ENCODE measurements around the gene RAP1GAP2.

RAP1GAP2 gene

DNA sequence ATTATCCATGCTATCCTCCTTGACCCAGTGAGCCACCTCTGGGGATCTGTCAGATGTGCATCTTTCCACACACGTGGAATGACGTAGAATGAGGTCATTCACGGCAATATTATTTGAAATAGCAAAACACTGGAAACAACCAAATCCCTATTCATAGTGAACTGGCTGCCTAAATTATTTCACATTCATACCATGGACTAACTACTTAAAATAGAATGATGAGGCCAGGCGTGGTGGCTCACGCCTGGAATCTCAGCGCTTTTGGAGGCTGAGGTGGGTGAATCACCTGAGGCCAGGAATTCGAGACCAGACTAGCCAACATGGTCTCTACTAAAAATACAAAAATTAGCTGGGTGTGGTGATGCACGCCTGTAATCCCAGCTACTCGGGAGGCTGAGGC lies 75.5 kb downstream of the RAP1GAP2 start:
- no peak for TF ChIP-seq CTCF (IDR thresholded peaks at IDR 0.05)

- no peak for TF ChIP-seq CTCF (IDR thresholded peaks at IDR 0.05)
Measured at GRCh38 chr17:2872282-2872681, 76.0 kb downstream of the RAP1GAP2 start.

- no peak for TF ChIP-seq CTCF (IDR thresholded peaks at IDR 0.05)
Measured at GRCh38 chr17:2874189-2874686, 78.0 kb downstream of the RAP1GAP2 start.

- TF ChIP-seq CTCF (IDR thresholded peaks at IDR 0.05): no peak
Measured at GRCh38 chr17:2875608-2876007, 79.4 kb downstream of the RAP1GAP2 start.

GRCh38 chr17:2876467-2876866 lies 80.2 kb downstream of the RAP1GAP2 start:
- TF ChIP-seq CTCF (IDR thresholded peaks at IDR 0.05): no peak

DNA sequence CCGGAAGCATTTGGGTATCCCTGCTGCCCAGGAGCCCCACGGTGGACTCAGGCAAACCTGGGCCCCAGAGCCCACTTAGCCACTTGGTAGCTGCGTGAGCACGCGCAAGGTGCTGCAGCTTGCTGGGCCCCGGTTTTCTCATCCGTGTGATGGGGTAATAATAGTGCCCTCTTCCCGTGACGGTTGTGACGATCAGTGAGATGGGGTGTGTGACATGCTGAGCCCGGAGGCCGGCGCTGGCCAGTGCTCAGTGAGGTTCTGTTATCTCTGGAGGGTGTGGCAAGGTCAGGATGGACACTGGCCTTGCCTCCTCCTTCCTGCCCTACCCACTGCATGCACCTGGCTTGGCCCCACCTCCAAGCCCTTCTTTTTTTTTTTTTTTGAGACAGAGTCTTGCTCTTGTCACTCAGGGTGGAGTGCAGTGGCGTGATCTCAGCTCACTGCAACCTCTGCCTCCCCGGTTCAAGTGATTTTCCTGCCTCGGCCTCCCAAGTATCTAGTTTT lies 82.6 kb downstream of the RAP1GAP2 start:
- no peak for TF ChIP-seq CTCF (IDR thresholded peaks at IDR 0.05)

DNA sequence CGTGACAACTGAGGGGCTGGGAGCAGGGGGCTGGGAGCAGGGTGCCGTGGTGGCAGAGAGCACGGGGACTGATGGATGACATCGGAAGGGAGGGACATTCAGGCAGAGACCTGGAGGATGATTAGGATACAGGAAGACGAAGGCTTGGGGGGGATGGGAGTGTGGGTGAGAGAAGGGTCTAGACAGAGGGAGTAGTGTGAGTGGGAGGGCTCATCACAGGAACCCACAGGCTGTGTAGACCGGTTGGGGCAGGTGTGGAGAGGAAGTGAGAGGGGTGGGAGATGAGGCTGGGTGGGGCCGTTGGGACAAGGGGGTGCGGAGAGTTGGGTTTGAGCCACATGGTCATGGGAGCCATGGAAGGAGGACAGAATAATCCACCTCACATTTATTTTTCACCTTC lies 83.8 kb downstream of the RAP1GAP2 start:
- TF ChIP-seq CTCF (IDR thresholded peaks at IDR 0.05): no peak

- TF ChIP-seq CTCF (IDR thresholded peaks at IDR 0.05): no peak
Measured at GRCh38 chr17:2881295-2881694, 85.1 kb downstream of the RAP1GAP2 start.

Data from LNCAP (cell line).